NCI-H1417 treated with DMSO at 0.1 percent for 48 hours (cell line): ENCODE measurements around the gene CDKN1C.

Experiments
- DNase-seq: peaks from one replicate; lab custom pipeline; 2025; lab: John Stamatoyannopoulos, UW

Gene CDKN1C

GRCh38 chr11:2923446-2924375 is 38.1 kb upstream of the CDKN1C start:
- no peak for DNase-seq

- no peak for DNase-seq
Observed at GRCh38 chr11:2922655-2923054, 37.1 kb upstream of the CDKN1C start.

GRCh38 chr11:2921742-2922493 is 36.3 kb upstream of the CDKN1C start:
- no peak for DNase-seq

- DNase-seq, result no peak
Observed at GRCh38 chr11:2921261-2921660, 35.7 kb upstream of the CDKN1C start.

GRCh38 chr11:2920343-2920742 is 34.8 kb upstream of the CDKN1C start:
- DNase-seq, result no peak

GRCh38 chr11:2919837-2920236 is 34.3 kb upstream of the CDKN1C start:
- DNase-seq, result no peak

GRCh38 chr11:2919188-2919587 is 33.6 kb upstream of the CDKN1C start:
- DNase-seq, result no peak

GRCh38 chr11:2917842-2918490 is 32.4 kb upstream of the CDKN1C start:
- no peak for DNase-seq

GRCh38 chr11:2916892-2917645 is 31.5 kb upstream of the CDKN1C start:
- DNase-seq, result no peak

GRCh38 chr11:2916114-2916891 is 30.7 kb upstream of the CDKN1C start:
- DNase-seq, result no peak

GRCh38 chr11:2915473-2915872 is 29.9 kb upstream of the CDKN1C start:
- DNase-seq, result no peak

GRCh38 chr11:2914455-2915195 is 29.1 kb upstream of the CDKN1C start:
- DNase-seq, result no peak

- DNase-seq, result no peak
Observed at GRCh38 chr11:2913776-2914175, 28.2 kb upstream of the CDKN1C start.

- no peak for DNase-seq
Observed at GRCh38 chr11:2913019-2913431, 27.4 kb upstream of the CDKN1C start.

- DNase-seq, result no peak
Observed at GRCh38 chr11:2912498-2912897, 26.9 kb upstream of the CDKN1C start.

- DNase-seq, result no peak
Observed at GRCh38 chr11:2911785-2912391, 26.3 kb upstream of the CDKN1C start.

GRCh38 chr11:2911088-2911784 is 25.7 kb upstream of the CDKN1C start:
- DNase-seq, result no peak

GRCh38 chr11:2910401-2910955 is 24.9 kb upstream of the CDKN1C start:
- DNase-seq, result no peak
